CD4-positive, alpha-beta T cell treated with Interleukin-1 beta for 1 hour (primary cell): ENCODE data around the gene SLC7A9.
"Not testable (repeated sequence)": the region's sequence is repeated elsewhere in the genome, so short reads cannot be mapped to it uniquely, and the experiment has no call there.

Experiments
- DNase-seq, 2 donors: peaks; one replicate each; pipeline ENCODE4 v3.0.0-alpha.2; 2020 to 2022

Gene SLC7A9

DNA sequence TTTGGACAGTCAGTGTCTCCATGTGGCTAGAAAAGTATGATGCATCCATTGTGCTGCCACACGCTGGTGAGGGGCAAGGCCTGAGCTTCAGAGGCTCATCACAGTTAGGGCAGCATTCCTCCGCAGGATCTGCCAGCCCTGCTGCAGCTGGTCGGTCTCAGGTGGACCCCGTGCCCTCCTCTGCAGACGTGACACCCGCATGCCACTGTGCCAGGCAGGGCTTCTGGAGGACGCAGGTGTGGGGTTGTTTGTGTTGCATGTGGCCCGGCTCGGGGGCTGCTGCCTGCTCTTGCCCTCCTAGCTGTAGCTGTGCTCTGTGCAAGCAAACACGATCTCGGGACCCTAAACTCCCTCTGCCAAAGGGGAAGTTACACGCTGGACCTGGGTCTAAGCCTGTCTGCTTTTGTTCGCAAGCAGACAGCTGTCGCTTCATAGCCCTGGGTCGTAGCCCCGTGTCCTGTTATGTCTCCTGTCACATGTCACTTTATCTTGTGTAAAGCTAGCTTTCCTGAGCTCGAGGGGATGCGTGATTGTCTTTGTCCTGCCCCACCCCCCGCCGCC lies 45.3 kb downstream of the SLC7A9 start:
- no peak for DNase-seq

DNA sequence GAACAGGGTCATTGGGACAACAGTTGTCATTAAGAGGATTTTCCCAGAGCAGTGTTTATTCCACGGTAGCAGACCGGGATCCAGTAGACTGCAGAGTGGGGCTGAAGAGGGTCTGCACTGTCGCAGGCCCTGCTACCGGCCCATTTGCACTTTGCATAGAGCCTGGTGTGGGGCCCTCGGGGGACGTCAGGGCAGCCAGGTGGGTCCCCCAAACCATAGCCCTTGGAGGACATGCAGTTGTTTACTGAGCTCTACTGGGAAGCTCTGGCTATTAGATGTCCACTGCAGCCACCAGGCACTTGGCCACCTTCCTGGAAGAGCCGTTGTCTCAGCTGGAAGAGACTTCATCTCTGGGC lies 45.8 kb downstream of the SLC7A9 start:
- DNase-seq = no peak

DNA sequence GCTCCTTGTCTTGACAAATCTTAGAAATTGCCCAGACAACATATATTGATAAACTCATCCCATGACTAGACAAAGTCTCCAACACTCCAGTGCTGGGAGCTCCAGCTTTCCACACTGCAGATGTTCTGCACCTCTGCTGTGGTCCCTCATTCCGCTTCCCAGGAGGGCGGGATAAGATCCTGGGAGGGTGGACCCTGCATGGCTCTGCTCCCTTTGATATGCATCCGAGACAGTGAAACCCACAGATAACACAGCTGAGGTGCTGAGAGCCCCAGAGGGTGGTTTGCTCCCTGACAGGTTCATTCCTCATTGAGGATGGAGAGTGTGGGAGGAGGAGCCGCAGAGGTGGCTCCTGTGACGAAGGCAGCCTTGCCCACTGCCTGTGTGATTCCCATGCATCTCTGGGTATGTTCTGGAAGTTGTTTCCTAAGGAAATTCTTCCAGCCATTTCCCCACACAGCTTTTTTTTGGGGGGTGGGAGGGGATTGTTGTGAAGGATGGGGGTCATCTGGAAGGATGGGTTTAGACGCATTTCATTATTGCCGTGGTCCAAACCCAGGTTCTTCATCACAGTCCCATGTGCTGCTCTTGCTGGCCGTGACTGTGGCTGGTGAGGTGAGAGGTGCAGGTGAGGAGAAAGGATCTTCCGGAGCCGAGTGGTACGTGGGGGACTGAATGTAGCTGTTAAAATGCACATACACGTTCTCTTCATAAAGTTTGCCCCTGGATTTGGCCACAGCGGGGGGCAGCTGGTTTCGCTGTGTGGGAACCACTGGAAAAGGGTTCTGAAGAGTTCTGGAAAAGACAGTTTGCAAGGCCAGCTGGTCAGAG lies 46.4 kb downstream of the SLC7A9 start:
- no peak for DNase-seq

DNA sequence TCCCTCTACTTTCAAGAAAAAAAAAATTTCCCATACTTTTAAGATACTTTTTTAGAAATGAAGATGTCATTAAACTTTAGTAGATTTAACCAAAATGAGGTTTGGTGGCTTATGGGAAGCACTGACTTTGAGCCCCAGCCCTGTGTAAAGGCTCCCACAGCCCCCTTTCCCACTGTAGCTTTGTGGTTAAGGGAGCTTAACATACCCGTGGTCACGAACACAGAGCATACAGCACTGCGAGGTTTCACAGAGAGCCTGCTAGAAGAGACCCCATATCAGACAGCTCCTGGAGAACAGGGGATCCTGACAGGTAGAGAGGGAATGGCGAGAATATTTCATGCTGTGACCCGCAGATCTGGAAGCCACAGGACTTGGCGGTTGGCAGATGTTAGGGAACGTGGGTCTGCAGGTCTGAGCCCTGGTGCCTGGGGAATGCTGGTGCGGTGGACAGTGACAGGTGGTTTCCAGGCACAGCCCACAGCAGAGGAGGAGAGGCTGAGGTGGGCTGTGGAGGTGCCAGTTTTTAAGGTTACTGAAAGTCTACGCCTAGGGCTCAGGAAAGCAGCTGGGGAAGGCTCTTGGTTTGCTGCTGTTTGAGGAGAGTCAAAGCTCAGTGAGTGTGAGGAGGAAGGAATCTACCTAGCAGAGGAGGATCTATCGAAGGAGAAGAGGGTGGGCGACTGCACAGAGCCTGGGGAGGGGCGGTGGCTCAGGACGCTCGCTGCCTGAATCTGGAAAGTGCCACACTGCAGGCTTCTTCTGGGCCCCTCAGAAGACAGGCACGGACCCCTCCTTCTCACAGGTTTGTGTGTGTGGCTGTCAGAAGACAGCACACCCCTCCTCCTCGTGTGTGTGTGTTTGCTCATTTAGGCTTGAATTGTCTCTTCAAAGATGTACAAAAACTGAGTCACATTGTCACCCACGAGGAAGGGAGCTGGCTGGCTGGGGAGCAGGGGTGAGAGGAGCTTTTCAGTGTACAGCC lies 49.9 kb downstream of the SLC7A9 start:
- no peak for DNase-seq

DNA sequence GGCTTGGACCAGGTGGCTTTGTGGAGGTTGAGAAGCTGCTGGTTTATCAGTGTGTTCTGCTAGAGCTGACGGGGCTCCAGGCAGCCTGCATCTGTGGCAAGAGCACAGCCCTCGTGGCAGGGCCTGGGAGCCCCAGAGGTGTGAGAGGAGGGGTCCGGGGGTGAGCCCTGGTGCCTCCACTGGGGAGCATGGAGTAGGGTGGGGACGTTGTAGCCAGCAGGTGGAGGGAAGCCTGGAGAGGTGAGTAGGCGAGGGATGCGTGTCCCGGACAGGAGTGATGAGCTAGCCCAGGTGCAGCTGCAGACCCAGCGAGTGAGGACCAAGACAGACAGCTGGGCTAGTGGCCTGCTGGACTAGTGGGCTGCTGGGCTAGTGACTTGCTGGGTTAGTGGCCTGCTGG lies 51.0 kb downstream of the SLC7A9 start:
- no peak for DNase-seq

DNA sequence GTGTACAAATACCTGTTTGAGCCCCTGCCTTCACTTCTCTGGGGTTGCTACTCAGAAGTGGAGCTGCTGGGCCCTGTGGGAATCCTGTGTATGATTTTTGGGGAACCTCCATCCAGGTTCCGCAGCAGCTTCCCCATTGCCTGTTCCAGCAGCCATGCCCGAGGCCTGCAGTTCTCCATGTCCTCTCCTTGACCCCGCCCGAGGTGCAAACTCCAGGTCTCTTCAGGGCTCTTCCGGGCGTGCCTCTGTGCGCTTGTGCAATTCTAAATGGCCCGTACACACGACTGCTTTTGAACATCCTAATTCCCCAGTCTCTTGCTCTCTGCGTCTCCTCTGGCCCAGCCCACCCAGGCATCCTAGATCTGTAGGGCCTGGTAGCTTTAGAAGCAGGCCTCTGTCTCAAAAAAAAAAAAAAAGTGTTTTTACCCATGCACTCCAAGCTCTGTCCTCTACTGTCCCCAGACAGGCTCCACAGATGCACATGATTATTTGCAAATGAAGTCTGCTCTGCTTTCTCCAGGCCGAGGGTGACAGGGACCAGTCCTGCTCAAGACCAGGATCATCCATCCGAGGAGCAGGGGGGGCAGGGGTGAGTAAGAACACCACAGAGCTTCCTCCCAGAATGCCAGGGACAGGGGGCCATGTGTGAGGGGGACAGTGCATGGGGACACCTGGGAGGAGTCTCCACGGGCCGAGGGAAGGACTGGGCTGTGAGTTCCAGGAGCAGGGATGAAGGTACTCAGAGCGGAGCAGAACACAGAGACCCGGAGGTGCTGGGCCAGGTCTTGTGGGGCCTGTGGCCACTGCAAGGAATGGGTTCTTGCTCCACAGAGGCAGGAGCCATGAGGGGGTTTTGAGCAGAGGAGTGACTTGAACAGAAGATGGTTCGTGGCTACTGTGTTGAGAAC lies 51.7 kb downstream of the SLC7A9 start:
- DNase-seq = no peak

DNA sequence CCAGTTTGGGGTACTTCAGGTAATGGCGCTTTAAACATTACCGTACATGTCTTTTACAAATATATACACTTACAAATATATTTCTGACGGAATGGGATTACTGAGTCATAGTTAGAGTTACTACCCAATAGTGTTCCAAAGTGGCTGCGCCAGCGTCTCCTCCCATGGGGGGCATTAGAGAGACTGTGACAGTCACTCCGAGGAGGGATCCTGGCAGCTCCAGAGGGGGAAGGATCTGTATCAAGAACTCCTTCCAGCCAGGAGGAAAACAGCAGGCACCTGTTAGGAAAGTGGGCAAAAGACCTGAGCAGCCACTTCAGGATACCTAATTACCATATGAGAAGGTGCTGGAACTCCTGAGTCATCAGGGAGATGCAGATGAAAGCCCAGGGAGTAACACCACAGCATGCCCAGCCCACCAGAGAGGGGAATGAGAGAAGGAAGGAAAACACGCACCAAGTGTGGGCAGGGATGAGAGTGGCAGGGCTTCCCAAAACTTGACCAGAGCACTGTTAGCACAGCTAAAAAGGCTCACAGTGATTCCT lies 52.9 kb downstream of the SLC7A9 start:
- no peak for DNase-seq

DNA sequence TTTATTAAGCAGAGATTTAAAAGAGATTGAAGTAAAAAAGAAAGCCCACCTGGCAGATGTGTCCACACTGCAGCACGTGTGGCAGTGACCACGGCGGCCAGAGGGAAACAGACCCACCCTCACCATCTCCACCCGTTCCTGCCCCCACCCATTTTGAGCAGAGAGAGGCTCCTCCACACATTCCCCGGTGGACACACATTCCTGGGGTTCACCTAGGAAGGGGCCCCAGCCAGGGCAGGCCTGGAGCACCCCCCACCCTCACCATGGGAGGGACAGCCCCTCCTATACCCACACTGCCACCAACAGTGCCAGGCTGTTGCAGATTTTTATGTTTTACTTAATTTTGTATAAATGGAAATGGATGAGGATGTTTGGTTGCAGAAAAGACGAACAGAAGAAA lies 54.9 kb downstream of the SLC7A9 start:
- no peak for DNase-seq

DNA sequence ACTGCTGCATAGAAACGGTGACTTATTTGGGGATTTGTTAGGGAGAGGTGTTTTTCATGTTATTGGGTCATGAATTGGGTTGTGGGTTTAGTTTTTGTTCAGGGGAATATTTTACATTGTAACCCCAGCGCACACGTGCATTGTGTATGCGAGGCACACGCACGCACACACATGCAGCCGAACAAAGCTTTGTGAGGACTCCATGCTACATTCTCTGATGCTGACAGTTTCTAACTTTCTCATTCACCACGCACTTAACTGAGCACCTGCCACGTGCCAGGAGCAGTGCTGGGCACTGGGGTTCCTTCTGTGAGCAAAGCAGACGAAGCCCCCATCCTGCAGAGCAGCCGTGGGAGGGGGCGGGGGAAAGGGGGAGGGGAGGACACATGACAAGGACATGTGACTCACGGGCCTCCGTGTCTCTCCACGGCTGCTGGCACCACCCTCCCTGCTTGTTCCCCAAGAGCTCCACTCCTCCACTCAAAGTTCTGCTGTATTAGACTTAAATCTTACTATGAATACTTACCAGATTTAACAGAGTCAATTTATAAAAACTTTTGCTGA lies 55.6 kb downstream of the SLC7A9 start:
- no peak for DNase-seq

DNA sequence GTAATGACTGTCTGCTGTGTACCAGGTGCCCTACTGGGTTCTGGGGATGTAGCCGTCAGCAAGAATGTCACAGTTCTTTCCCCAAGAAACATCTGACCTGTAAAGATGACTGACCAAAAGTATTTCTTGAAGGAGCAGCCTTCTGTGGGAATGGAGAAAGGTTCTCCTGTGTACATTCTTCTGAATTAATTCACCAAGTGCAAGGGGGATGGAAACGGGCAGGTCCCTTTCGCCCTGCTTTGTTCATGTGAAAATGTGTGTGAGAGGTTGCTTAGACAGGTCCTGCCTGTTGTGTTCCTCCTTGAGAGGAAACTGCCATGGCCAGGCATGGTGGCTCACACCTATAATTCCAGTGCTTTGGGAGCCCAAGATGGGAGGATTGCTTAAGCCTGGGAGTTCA lies 57.0 kb downstream of the SLC7A9 start:
- DNase-seq = no peak

DNA sequence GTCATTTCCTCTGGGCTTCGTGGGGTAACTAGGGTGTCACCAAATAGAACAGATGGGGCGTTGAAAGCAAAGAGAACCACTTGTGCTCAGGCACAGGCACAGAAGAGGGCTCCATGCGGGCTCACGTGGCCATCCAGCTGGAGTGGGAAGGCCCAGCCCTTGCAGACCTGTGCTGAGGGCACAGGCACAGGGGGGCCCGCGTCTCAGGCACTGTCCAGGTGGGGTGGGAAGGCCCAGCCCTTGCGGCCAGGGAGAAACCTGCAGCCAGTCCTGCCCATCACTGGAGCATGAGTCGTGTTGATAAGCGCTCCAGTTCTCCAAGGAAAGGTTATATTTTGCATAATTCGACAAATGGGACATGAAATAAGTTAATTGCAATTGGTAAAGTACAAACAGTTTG lies 57.5 kb downstream of the SLC7A9 start:
- no peak for DNase-seq

DNA sequence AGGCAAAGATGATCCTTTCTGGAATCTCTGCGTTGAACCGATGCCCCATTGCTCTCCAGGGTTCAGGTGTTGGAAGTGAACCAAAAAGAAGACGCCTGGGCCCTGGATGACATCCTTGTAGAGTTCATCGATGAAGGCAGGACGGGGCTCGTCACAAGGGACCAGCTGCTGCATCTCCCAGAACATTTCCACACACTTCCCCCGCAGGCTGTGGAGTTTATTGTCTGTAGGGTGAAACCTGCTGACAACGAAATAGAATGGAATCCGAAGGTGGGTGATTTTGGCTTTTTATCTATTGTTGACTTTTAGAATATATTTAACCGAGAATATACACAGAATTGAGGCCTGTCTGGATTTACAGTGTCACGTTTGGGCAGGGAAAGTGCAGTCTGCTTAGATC lies 58.4 kb downstream of the SLC7A9 start:
- no peak for DNase-seq

DNA sequence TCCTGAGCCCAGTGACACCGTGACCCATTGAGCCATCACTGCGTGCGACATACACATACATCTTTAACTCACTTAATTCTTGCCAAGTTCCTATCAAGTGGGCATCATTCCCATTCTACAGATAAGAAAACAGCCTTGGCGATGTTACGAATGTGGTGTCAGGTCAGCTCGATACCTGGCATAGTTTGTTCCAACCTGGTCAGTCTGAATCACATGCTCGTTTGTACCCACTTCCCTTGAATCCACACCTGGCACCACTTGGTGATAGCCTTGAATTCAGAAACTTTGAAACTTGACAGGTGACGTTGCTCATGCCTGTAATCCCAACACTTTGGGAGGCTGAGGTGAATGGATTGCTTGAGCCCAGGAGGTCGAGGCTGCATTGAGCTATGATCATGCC lies 59.1 kb downstream of the SLC7A9 start:
- no peak for DNase-seq

DNA sequence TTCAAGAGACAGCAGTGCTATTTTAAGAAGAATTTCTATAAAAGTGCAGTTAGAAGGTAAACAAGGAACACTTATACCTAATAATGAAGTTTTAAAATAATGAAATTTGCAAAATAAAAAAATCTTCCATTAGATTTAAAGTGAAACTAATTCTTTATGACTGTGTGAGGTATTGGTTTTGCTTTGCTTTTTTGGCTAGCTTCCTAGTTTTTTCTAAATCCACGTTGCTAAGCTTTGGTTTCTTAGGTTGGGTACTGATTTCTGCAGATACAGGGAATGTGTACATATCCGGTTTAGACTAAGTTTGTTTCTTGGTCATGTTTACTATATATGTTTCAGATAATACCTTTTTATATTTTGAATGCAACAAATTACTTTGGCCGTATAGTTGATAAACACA lies 59.8 kb downstream of the SLC7A9 start:
- DNase-seq = no peak

DNA sequence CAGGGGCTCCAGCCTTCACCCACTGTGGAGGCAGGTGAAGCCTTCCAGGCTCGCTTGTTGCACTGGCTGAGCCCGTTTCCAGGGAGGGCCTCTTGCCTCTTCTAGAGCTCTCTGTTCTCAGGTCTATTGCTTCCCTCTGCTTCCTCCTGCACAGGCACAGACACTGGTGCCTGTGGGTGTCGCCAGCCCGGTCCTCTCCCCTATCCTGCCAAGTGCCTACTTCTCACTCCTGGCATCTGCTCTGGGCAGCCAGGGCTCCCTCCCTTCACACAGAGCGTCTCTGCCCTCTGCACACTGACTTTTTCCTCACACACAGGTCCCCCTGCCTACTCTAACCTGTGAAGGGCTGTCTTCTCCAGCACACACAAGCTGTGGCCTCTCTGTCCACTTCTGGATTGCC lies 60.3 kb downstream of the SLC7A9 start:
- no peak for DNase-seq

DNA sequence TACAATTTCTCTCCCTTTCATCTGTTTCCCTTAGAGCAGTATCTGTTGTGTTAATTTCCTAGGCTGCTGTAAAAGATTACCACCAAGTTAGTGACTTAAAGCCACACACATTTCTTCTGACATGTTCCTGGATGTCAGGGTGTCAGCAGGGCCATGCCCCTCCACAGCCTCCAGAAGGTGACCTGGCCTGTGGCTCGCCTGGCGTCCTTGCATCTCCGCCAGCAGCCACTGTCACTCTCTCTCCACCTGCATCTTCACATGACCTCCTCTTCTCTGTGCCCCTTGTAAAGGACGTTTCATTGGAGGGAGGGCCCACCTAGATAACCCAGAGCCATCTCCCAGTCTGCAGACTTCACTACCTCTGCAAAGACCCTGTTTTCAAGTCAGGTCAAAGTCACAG lies 61.3 kb downstream of the SLC7A9 start:
- DNase-seq = no peak

DNA sequence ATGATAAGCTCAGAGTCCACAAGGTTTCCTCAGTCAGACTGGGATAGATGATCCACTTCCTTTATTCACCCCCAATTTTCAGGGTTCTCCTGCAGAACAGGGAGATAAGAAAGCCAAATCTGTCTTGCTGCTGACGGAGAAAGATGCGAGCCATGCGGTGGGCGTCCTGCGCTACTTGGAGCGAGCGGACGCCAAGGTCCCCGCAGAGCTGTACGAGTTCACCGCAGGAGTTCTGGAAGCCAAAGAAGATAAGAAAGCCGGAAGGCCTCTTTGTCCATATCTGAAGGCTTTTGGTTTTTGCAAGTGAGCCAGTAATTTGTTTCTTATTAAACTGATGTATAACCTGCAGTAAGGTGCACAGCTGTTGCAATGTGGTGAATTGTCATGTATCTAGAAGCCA lies 66.7 kb downstream of the SLC7A9 start:
- DNase-seq = no peak

DNA sequence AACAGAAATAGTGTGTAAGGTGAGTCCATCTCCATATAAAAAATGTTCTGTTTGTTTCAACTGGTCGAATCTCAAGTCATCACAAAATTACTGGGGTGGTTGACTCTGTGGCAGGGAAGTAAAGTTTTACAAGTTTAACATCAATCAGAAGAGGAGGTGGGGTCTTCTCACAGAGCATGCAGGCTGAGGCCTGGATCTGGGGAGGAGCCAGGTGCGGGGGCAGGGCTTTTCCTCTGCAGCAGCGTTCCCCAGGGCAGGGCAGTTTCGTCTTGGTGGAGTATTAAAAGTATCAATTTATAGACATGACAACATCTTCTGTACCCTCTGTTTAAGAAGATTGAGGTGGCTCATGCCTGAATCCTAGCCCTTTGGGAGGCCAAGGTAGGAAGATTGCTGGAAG lies 68.8 kb downstream of the SLC7A9 start:
- no peak for DNase-seq

DNA sequence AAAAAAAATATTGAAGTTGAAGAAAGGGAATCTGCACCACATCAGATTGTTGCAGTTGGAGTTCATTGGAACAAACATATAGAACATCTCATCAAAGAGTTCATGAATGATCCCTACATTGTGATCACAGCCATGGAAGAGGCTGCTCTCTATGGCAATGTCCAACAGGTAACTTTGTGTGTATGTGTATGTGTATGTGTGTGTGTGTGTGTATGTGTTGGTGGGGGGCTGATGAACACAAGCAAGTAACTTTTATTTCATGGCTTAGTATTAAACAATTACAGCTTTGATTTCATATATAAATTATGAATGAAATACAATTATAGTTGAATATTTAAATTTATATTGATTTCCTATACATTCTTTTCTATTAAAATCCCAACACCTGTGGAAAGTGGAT lies 69.4 kb downstream of the SLC7A9 start:
- DNase-seq = no peak

DNA sequence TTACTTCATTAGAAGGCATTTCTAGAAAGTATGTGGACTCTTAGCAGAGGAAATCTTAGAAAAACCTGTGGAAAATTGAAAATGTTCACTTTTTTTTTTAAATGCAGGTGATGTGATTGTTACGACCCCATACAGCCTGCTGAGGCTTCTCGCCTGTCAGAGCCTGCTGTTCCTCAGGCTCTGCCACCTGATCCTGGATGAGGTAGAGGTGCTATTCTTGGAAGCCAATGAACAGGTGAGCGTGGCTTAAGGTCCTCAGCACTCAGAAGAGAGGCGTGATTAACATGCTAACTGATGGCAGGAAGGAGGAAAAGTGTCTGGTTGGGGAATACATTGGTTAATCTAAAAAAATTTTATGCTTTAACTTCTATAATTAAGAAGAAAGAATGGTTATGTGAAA lies 71.4 kb downstream of the SLC7A9 start:
- no peak for DNase-seq

DNA sequence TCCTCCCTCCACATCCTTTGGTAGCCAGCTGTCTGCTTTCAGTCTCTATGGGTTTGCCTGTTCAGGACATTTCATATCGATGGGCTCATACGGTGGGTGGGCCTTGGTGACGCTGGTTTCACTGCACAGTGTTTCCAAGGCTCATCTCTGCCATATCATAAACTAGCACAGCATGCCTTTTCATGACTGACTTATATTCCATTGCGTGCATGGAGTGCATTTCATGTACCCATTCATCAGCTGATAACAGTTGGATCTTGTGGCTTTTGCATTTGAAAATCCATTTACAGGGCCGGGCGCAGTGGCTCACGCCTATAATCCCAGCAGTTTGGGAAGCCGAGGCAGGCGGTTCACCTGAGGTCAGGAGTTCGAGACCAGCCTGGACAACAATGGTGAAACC lies 80.1 kb downstream of the SLC7A9 start:
- DNase-seq = no peak

DNA sequence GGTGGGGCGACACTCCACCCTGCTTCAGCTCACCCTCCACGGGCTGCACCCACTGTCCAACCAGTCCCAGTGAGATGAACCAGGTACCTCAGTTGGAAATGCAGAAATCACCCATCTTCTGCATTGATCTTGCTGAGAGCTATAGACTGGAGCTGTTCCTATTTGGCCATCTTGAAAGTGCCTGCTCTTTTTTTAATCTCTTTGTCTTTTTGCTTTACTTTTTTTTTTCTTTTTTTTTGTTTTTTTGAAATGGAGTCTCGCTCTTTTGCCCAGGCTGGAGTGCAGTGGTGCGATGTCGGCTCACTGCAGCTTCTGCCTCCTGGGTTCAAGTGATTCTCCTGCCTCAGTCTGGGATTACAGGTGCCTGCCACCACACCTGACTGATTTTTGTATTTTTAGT lies 81.7 kb downstream of the SLC7A9 start:
- DNase-seq = not testable (repeated sequence)
